Measurements from ENCODE around the gene PAXIP1. TPM values are rescaled to one million over a fixed set of nuclear protein-coding genes. Genes with fewer than 3 reads are reported as not detected.

PAXIP1 gene
- total and polyA plus RNA-seq, 7 experiments from 2014 or later = 1.1 to 29.7 (median 9.4) TPM

GRCh38 chr7:155027879-155028278 is 25.0 kb upstream of the PAXIP1 start:
- Histone ChIP-seq H3K4me3 (ENCODE audit: low read length) (no peak overlapping the region), H3K4me1 (ENCODE audit: control insufficient read depth in 2 of 2, insufficient read depth in 2 of 2, low read length in 2 of 2) (no peaks in the 10 kb centered on the region), H3K36me3 (ENCODE audit: control insufficient read depth in 2 of 3, insufficient read depth in 3 of 3, low read length in 3 of 3) (no peaks in the 10 kb centered on the region), H3K27me3 (ENCODE audit: control insufficient read depth in 2 of 2, insufficient read depth in 2 of 2, low read length in 2 of 2) (no peaks in the 10 kb centered on the region), H3K27ac (ENCODE audit: low read depth, low read length) (no peak overlapping the region), H3K9me3 (ENCODE audit: control insufficient read depth in 2 of 3, low read length in 3 of 3) (no peaks in the 10 kb centered on the region)
- DNase-seq = no peak
- Mint-ChIP-seq H3K4me3 (no peak overlapping the region), H3K4me1 (peaks cover 0 to 8% (median 0%) of the 10 kb centered on the region in 7 donors), H3K9me3 (peaks cover 0 to 6% (median 0%) of the 10 kb centered on the region in 11 donors), H3K27ac (no peak overlapping the region), H3K36me3 (peaks cover 0 to 5% (median 4%) of the 10 kb centered on the region in 5 donors), H3K27me3 (peaks cover 1 to 12% (median 6%) of the 10 kb centered on the region in 5 donors)
- CTCF ChIA-PET = no interaction called here
- ATAC-seq = no peak
- POLR2A ChIA-PET = no interaction called here
- intact Hi-C loops (cut with micrococcal nuclease) = no loop called here

- Mint-ChIP-seq H3K36me3 (peaks cover 0 to 4% (median 0%) of the 10 kb centered on the region in 5 donors), H3K4me3 (no peak overlapping the region), H3K27ac (no peak overlapping the region), H3K27me3 (peaks cover 0 to 12% (median 4%) of the 10 kb centered on the region in 5 donors), H3K9me3 (peaks cover 0 to under 1% (median 0%) of the 10 kb centered on the region in 11 donors), H3K4me1 (no peaks in the 10 kb centered on the region)
- no peak overlapping the region for H3K27ac ChIP-seq (ENCODE audit: low read depth, low read length)
- H3K9me3 ChIP-seq (ENCODE audit: control insufficient read depth in 2 of 3, low read length in 3 of 3) = no peaks in the 10 kb centered on the region
- ChIA-PET CTCF (interaction anchor here (1.3 to 1.6 kb wide), 2 partner anchors 12 to 169 kb away, joined by 3 read pairs; no protein-coding TSS in a partner anchor), POLR2A (no interaction called here)
- H3K27me3 ChIP-seq (ENCODE audit: control insufficient read depth in 2 of 2, insufficient read depth in 2 of 2, low read length in 2 of 2) = no peaks in the 10 kb centered on the region
- H3K4me1 ChIP-seq (ENCODE audit: control insufficient read depth in 2 of 2, insufficient read depth in 2 of 2, low read length in 2 of 2) = no peaks in the 10 kb centered on the region
- no peaks in the 10 kb centered on the region for H3K36me3 ChIP-seq (ENCODE audit: control insufficient read depth in 2 of 3, insufficient read depth in 3 of 3, low read length in 3 of 3)
- intact Hi-C loops (cut with micrococcal nuclease) = no loop called here
- H3K4me3 ChIP-seq (ENCODE audit: low read length) = no peak overlapping the region
- ATAC-seq (no peak), DNase-seq (no peak)
These were observed 18.8 kb upstream of the PAXIP1 start for GRCh38 chr7:155021699-155022145.

DNA sequence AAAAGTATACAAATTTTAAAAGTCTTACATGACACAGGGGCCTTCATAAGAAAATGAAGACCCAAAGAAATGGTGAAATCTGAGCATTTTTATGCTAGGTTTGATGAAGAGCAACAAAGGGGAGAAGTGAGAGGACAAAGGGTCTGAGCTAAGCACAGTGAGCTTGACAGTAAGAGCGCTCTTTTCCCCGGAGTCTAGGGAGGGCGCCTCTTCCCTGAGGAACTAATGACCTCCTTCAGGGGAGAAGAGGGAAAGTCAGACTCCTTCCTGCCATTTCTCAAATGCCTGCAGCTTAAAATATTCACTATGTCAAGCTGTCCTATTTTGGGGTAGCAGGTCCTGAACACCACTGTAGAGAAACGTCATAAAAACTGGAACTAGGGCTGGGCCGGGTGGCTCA is 18.1 kb upstream of the PAXIP1 start:
- Mint-ChIP-seq H3K27me3 (peaks cover 0 to 8% (median 4%) of the 10 kb centered on the region in 5 donors), H3K9me3 (no peaks in the 10 kb centered on the region), H3K4me3 (no peak overlapping the region), H3K27ac (no peak overlapping the region), H3K36me3 (peaks cover 0 to 4% (median 0%) of the 10 kb centered on the region in 5 donors), H3K4me1 (no peaks in the 10 kb centered on the region)
- H3K36me3 ChIP-seq (ENCODE audit: control insufficient read depth in 2 of 3, insufficient read depth in 3 of 3, low read length in 3 of 3) = no peaks in the 10 kb centered on the region
- ChIA-PET POLR2A (no interaction called here), CTCF (interaction anchor here (1.6 kb wide), 1 partner anchor 11 kb away, joined by 3 read pairs; no protein-coding TSS in a partner anchor)
- DNase-seq (no peak), ATAC-seq (no peak)
- H3K27me3 ChIP-seq (ENCODE audit: control insufficient read depth in 2 of 2, insufficient read depth in 2 of 2, low read length in 2 of 2) = no peaks in the 10 kb centered on the region
- no peak overlapping the region for H3K27ac ChIP-seq (ENCODE audit: low read depth, low read length)
- intact Hi-C loops (cut with micrococcal nuclease) = no loop called here
- H3K9me3 ChIP-seq (ENCODE audit: control insufficient read depth in 2 of 3, low read length in 3 of 3) = no peaks in the 10 kb centered on the region
- H3K4me1 ChIP-seq (ENCODE audit: control insufficient read depth in 2 of 2, insufficient read depth in 2 of 2, low read length in 2 of 2) = no peaks in the 10 kb centered on the region
- H3K4me3 ChIP-seq (ENCODE audit: low read length) = no peak overlapping the region

DNA sequence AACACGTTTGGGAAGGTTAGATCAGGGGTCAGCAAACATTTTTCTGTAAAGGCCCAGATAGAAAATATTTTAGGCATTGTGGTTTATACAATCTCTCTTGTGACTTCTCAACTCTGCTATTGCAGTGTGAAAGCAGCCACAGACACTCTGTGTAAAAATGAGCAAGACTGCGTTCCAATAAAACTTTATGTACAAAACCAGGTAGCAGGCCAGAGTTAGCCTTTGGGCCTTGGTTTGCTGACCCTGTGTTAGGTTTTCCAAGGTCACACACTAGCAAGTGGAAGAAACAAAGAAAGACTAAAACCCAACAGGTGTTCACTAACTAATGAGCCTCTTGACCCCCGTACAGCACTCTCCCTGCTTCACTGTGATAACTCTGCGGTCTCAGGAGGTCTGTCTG is 14.9 kb upstream of the PAXIP1 start:
- Histone ChIP-seq H3K4me3 (ENCODE audit: low read length) (no peak overlapping the region), H3K4me1 (ENCODE audit: control insufficient read depth in 2 of 2, insufficient read depth in 2 of 2, low read length in 2 of 2) (no peaks in the 10 kb centered on the region), H3K27me3 (ENCODE audit: control insufficient read depth in 2 of 2, insufficient read depth in 2 of 2, low read length in 2 of 2) (no peaks in the 10 kb centered on the region), H3K36me3 (ENCODE audit: control insufficient read depth in 2 of 3, insufficient read depth in 3 of 3, low read length in 3 of 3) (no peaks in the 10 kb centered on the region), H3K9me3 (ENCODE audit: control insufficient read depth in 2 of 3, low read length in 3 of 3) (no peaks in the 10 kb centered on the region), H3K27ac (ENCODE audit: low read depth, low read length) (no peak overlapping the region)
- H3K27ac Mint-ChIP-seq = no peak overlapping the region
- ATAC-seq (no peak), DNase-seq (no peak)
- peaks cover 0 to 10% (median 4%) of the 10 kb centered on the region in 5 donors for H3K27me3 Mint-ChIP-seq
- intact Hi-C loops (cut with micrococcal nuclease) = no loop called here
- H3K36me3 Mint-ChIP-seq = peaks cover 0 to 3% (median 0%) of the 10 kb centered on the region in 5 donors
- H3K9me3 Mint-ChIP-seq = no peaks in the 10 kb centered on the region
- no peaks in the 10 kb centered on the region for H3K4me1 Mint-ChIP-seq
- POLR2A ChIA-PET = no interaction called here
- CTCF ChIA-PET = no interaction called here
- H3K4me3 Mint-ChIP-seq = no peak overlapping the region

DNA sequence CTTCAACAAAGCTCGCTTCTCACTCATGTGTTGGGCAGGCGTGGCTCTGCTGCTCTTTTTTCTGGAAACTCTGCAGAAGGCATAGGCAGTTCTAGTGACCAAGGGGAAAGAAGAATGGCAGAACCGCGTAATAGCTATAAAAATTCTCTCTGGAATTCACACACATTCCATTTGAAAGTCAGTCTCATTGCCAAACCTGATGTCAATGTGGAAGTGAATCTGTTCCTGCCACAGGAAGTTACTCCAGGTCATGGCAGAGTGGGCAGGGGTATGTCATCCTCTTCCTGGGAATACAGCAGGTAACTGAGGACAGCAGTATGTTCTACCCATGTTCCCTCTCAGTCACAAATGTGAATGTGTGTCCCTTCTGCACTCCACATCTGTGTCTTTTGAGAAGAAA is 8.2 kb upstream of the PAXIP1 start:
- Histone ChIP-seq H3K27ac (ENCODE audit: low read depth, low read length) (no peak overlapping the region), H3K27me3 (ENCODE audit: control insufficient read depth in 2 of 2, insufficient read depth in 2 of 2, low read length in 2 of 2) (no peaks in the 10 kb centered on the region), H3K36me3 (ENCODE audit: control insufficient read depth in 2 of 3, insufficient read depth in 3 of 3, low read length in 3 of 3) (no peaks in the 10 kb centered on the region), H3K4me1 (ENCODE audit: control insufficient read depth in 2 of 2, insufficient read depth in 2 of 2, low read length in 2 of 2) (no peaks in the 10 kb centered on the region), H3K9me3 (ENCODE audit: control insufficient read depth in 2 of 3, low read length in 3 of 3) (no peaks in the 10 kb centered on the region), H3K4me3 (ENCODE audit: low read length) (no peak overlapping the region)
- CTCF ChIA-PET = interaction anchor here (0.6 to 1.6 kb wide), 3 partner anchors 19 to 85 kb away, joined by 3 to 4 read pairs (median 4); no protein-coding TSS in a partner anchor
- Mint-ChIP-seq H3K9me3 (peaks cover 0 to 2% (median 0%) of the 10 kb centered on the region in 11 donors), H3K27me3 (peaks cover 0 to 12% (median 0%) of the 10 kb centered on the region in 5 donors), H3K27ac (no peak overlapping the region), H3K4me1 (peaks cover 0 to 8% (median 5%) of the 10 kb centered on the region in 7 donors), H3K4me3 (no peak overlapping the region), H3K36me3 (peaks cover 0 to 9% (median 0%) of the 10 kb centered on the region in 5 donors)
- POLR2A ChIA-PET = no interaction called here
- no peak for ATAC-seq
- intact Hi-C loops (cut with micrococcal nuclease) = no loop called here
- DNase-seq = no peak

- no peak overlapping the region for H3K4me3 ChIP-seq (ENCODE audit: low read length)
- no peak overlapping the region for H3K27ac ChIP-seq (ENCODE audit: low read depth, low read length)
- intact Hi-C loops (cut with micrococcal nuclease) = no loop called here
- DNase-seq (peak in 4 of 9 donors; percentile 20 to 26 (median 24)), ATAC-seq (peak; percentile 63)
- H3K36me3 ChIP-seq (ENCODE audit: control insufficient read depth in 2 of 3, insufficient read depth in 3 of 3, low read length in 3 of 3) = no peaks in the 10 kb centered on the region
- POLR2A ChIA-PET = interaction anchor here (1.2 kb wide), 1 partner anchor 10 kb away, joined by 3 read pairs; no protein-coding TSS in a partner anchor
- H3K9me3 Mint-ChIP-seq = peaks cover 0 to 2% (median 0%) of the 10 kb centered on the region in 11 donors
- CTCF ChIA-PET = interaction anchor here (0.8 to 1.6 kb wide), 5 partner anchors 9 to 95 kb away, joined by 3 to 4 read pairs (median 4); no protein-coding TSS in a partner anchor
- peaks cover 3 to 11% (median 9%) of the 10 kb centered on the region in 7 donors for H3K4me1 Mint-ChIP-seq
- H3K4me3 Mint-ChIP-seq = no peak overlapping the region
- no peaks in the 10 kb centered on the region for H3K4me1 ChIP-seq (ENCODE audit: control insufficient read depth in 2 of 2, insufficient read depth in 2 of 2, low read length in 2 of 2)
- H3K36me3 Mint-ChIP-seq = peaks cover 0 to 11% (median 0%) of the 10 kb centered on the region in 5 donors
- H3K27ac Mint-ChIP-seq = no peak overlapping the region
- H3K27me3 Mint-ChIP-seq = peaks cover 0 to 12% (median 0%) of the 10 kb centered on the region in 5 donors
- H3K27me3 ChIP-seq (ENCODE audit: control insufficient read depth in 2 of 2, insufficient read depth in 2 of 2, low read length in 2 of 2) = no peaks in the 10 kb centered on the region
- no peaks in the 10 kb centered on the region for H3K9me3 ChIP-seq (ENCODE audit: control insufficient read depth in 2 of 3, low read length in 3 of 3)
These were observed 6.7 kb upstream of the PAXIP1 start for GRCh38 chr7:155009570-155010157.
